HCT116 (cell line): ENCODE results near the gene GRIN3B. TPM values are rescaled to one million over a fixed set of nuclear protein-coding genes. Genes with fewer than 3 reads are reported as not detected.

Source experiments
- ATAC-seq: fragments of 200-7000 bp; cut with Tn5 transposase; 2 replicates; pipeline ENCODE4 v1.9.1; 2020; ENCODE audit warnings: mild to moderate bottlenecking, moderate library complexity
- BruUV-seq: library from RNA; stranded (reverse); fragments of 400-500 nt; replicated peaks from 2 replicates; lab custom pipeline; 2021; lab: Mats Ljungman, UMichigan
- CTCF ChIA-PET: fragments of 300-600 bp; sonication (Branson Sonifier 250); formaldehyde crosslinking; loops from one replicate; lab custom pipeline; 2021; ENCODE audit warnings: antibody characterized with exemption; lab: Charles Lee
- POLR2A ChIA-PET: fragments of 300-600, 350-600 bp; sonication (Branson Sonifier 250); formaldehyde crosslinking; loops from one replicate; lab custom pipeline; 2021; ENCODE audit warnings: antibody characterized with exemption; lab: Charles Lee
- RAD21 ChIA-PET, 2 experiments: fragments of 300-600 bp; sonication (Branson Sonifier 250); formaldehyde crosslinking; loops; one replicate each; lab custom pipeline; 2023; ENCODE audit warnings: low total read pairs in 2 of 2; ENCODE audit not compliant: uncharacterized antibody in 2 of 2, unreplicated experiment in 2 of 2, low non-redundant PET in 1 of 2; lab: Charles Lee
- DNase-seq: peaks from one replicate; pipeline ENCODE4 v3.0.0-alpha.2; 2010; ENCODE audit warnings: low read depth, low spot score
- H2AFZ ChIP-seq: fragments of 200-600 bp; shearing (Covaris generic), sonication (generic); 2 replicates; pipeline ENCODE4 v1.6.1; 2017; ENCODE audit warnings: low read depth, mixed run types, mixed read lengths, antibody characterized with exemption, low read length; ENCODE audit not compliant: poor library complexity, severe bottlenecking
- H3K27ac ChIP-seq: 2 replicates; pipeline ENCODE4 v1.5.1; 2012; ENCODE audit warnings: low read depth, low read length
- H3K27me3 ChIP-seq: fragments of 200-600 bp; sonication (generic); 2 replicates; pipeline ENCODE4 v1.6.1; 2016; ENCODE audit warnings: mixed run types, low read length, mixed read lengths; ENCODE audit not compliant: insufficient read depth
- H3K36me3 ChIP-seq, 2 experiments: fragments of 200-500 bp in 1 of 2; fragments of 200-600 bp in 1 of 2; sonication (Bioruptor generic) in 1 of 2; sonication (generic) in 1 of 2; 2 replicates each; pipeline versions ENCODE4 v1.5.1 to v1.6.1; 2014 to 2016; ENCODE audit warnings: low read length in 2 of 2, inconsistent platforms in 1 of 2, mixed read lengths in 1 of 2, mixed run types in 1 of 2; ENCODE audit not compliant: insufficient read depth in 2 of 2, control insufficient read depth in 1 of 2
- H3K4me1 ChIP-seq, 2 experiments: fragments of 200-600 bp in 1 of 2; sonication (generic) in 1 of 2; 2 replicates each; pipeline versions ENCODE4 v1.5.1 to v1.6.1; 2012 to 2017; ENCODE audit warnings: low read length in 2 of 2, inconsistent platforms in 1 of 2, mild to moderate bottlenecking in 1 of 2, mixed read lengths in 1 of 2, mixed run types in 1 of 2, moderate library complexity in 1 of 2; ENCODE audit not compliant: insufficient read depth in 2 of 2, control insufficient read depth in 1 of 2
- H3K4me2 ChIP-seq: fragments of 200-600 bp; sonication (generic); 2 replicates; pipeline ENCODE4 v1.6.1; 2017; ENCODE audit warnings: mixed run types, low read length, mixed read lengths
- H3K4me3 ChIP-seq, 2 experiments: fragments of 200-600 bp in 1 of 2; sonication (generic) in 1 of 2; replicated peaks in 1 of 2; 2 replicates each; pipeline ENCODE4 v1.5.1; 2011 to 2016; ENCODE audit warnings: low read length in 2 of 2, control low read depth in 1 of 2, low read depth in 1 of 2, mild to moderate bottlenecking in 1 of 2, mixed read lengths in 1 of 2, mixed run types in 1 of 2
- H3K79me2 ChIP-seq: fragments of 200-600 bp; sonication (generic); 2 replicates; pipeline ENCODE4 v1.6.1; 2017; ENCODE audit warnings: mild to moderate bottlenecking, mixed run types, low read length, moderate library complexity, mixed read lengths; ENCODE audit not compliant: insufficient read depth
- H3K9ac ChIP-seq: fragments of 200-600 bp; sonication (generic); 2 replicates; pipeline ENCODE4 v1.6.1; 2016; ENCODE audit warnings: low read length, mixed read lengths
- H3K9me2 ChIP-seq: fragments of 200-600 bp; sonication (generic), shearing (Covaris generic); 2 replicates; pipeline ENCODE4 v1.6.1; 2017; ENCODE audit warnings: mixed run types, mild to moderate bottlenecking, moderate library complexity; ENCODE audit not compliant: insufficient read depth
- H3K9me3 ChIP-seq, 2 experiments: fragments of 200-500 bp in 1 of 2; fragments of 200-600 bp in 1 of 2; sonication (Bioruptor generic) in 1 of 2; sonication (generic) in 1 of 2; 2 replicates each; pipeline ENCODE4 v1.6.1; 2014 to 2017; ENCODE audit warnings: low read length in 2 of 2, mixed read lengths in 2 of 2, inconsistent platforms in 1 of 2, low read depth in 1 of 2, mild to moderate bottlenecking in 1 of 2, mixed run types in 1 of 2, moderate library complexity in 1 of 2; ENCODE audit not compliant: control insufficient read depth in 1 of 2, insufficient read depth in 1 of 2
- H4K20me1 ChIP-seq: fragments of 200-600 bp; sonication (generic), shearing (Covaris generic); 2 replicates; pipeline ENCODE4 v1.6.1; 2017; ENCODE audit warnings: mixed run types, mild to moderate bottlenecking, moderate library complexity; ENCODE audit not compliant: insufficient read depth
- ATF3 ChIP-seq: IDR thresholded peaks from 2 replicates; pipeline ENCODE4 v1.6.1; 2012
- CEBPB ChIP-seq: IDR thresholded peaks from 2 replicates; pipeline ENCODE4 v1.6.1; 2012; ENCODE audit warnings: low read depth
- EGR1 ChIP-seq: IDR thresholded peaks from 2 replicates; pipeline ENCODE4 v1.6.1; 2012; ENCODE audit warnings: low read depth
- ELF1 ChIP-seq: IDR thresholded peaks from 2 replicates; pipeline ENCODE4 v1.6.1; 2012; ENCODE audit warnings: low read depth, borderline replicate concordance
- EZH2phosphoT487 ChIP-seq: fragments of 200-600 bp; IDR thresholded peaks from 2 replicates; pipeline ENCODE4 v1.6.1; 2018; ENCODE audit warnings: antibody characterized with exemption, borderline replicate concordance
- FOSL1 ChIP-seq: IDR thresholded peaks from 2 replicates; pipeline ENCODE4 v1.6.1; 2012; ENCODE audit warnings: low read depth
- POLR2AphosphoS5 ChIP-seq: IDR thresholded peaks from 2 replicates; pipeline ENCODE4 v1.6.1; 2011; ENCODE audit warnings: mild to moderate bottlenecking, low read depth, low read length, moderate library complexity
- RAD21 ChIP-seq: IDR thresholded peaks from 2 replicates; pipeline ENCODE4 v1.6.1; 2012; ENCODE audit warnings: low read depth, mild to moderate bottlenecking
- SIN3A ChIP-seq: IDR thresholded peaks from 2 replicates; pipeline ENCODE4 v1.6.1; 2012; ENCODE audit warnings: low read depth
- SRF ChIP-seq: IDR thresholded peaks from 2 replicates; pipeline ENCODE4 v1.6.1; 2012; ENCODE audit warnings: low read depth
- YY1 ChIP-seq: IDR thresholded peaks from 2 replicates; pipeline ENCODE4 v1.6.1; 2011; ENCODE audit warnings: low read length, low read depth, moderate library complexity, mild to moderate bottlenecking; ENCODE audit not compliant: insufficient replicate concordance; ENCODE audit errors: extremely low read depth
- ZBTB33 ChIP-seq: IDR thresholded peaks from 2 replicates; pipeline ENCODE4 v1.6.1; 2011; ENCODE audit warnings: mild to moderate bottlenecking, low read length, moderate library complexity; ENCODE audit not compliant: insufficient replicate concordance; ENCODE audit errors: extremely low read depth
- intact Hi-C: fragments of 100-400 bp; cut with micrococcal nuclease; formaldehyde crosslinking; loops from 2 replicates; pipeline ENCODE4 v1.10.0; 2022
- total RNA-seq: library from RNA; stranded (reverse); gene quantifications from one replicate; pipeline ENCODE4 v1.2.1, GENCODE V29; 2021; ENCODE audit not compliant: unreplicated experiment

The GRIN3B gene
- total RNA-seq, 1 experiment from 2014 or later = 0.69 TPM

- Histone ChIP-seq H3K27ac (peak overlapping the region; percentile 38; the same call in 1 of the 2 replicates), H3K9ac (no peak overlapping the region), H3K36me3 (peaks cover 10 to 58% of the 10 kb centered on the region in 2 experiments), H3K4me2 (no peak overlapping the region), H3K4me3 (no peak overlapping the region), H3K79me2 (peaks cover 5% of the 10 kb centered on the region; the same call in 1 of the 2 replicates), H3K27me3 (no peaks in the 10 kb centered on the region), H3K9me2 (no peaks in the 10 kb centered on the region), H3K4me1 (peaks cover 7 to 29% of the 10 kb centered on the region in 2 experiments), H2AFZ (no peak overlapping the region), H3K9me3 (no peaks in the 10 kb centered on the region), H4K20me1 (peaks cover 6% of the 10 kb centered on the region; the same call in 1 of the 2 replicates)
- CTCF ChIA-PET = no interaction called here
- POLR2A ChIA-PET = no interaction called here
- TF ChIP-seq ELF1 = no peak
- TF ChIP-seq ZBTB33 = no peak
- no peak for TF ChIP-seq EGR1
- no peak for TF ChIP-seq ATF3
- TF ChIP-seq SIN3A = no peak
- TF ChIP-seq EZH2phosphoT487 = no peak
- no peak for TF ChIP-seq CEBPB
- TF ChIP-seq FOSL1 = no peak
- TF ChIP-seq POLR2AphosphoS5 = no peak
- no peak for TF ChIP-seq YY1
- TF ChIP-seq SRF = no peak
- TF ChIP-seq RAD21 = no peak
- ATAC-seq = no peak
- BruUV-seq = no TSS peak
- DNase-seq = no peak
- RAD21 ChIA-PET = no interaction called here
- intact Hi-C loops = no loop called here
Observed at GRCh38 chr19:991932-992669, 8.1 kb upstream of the GRIN3B start.
